RWPE1 (cell line): Measurements from ENCODE around the gene DOCK3.

Source experiments
- CTCF ChIA-PET: fragments of 350-600 bp; sonication (Branson Sonifier 250); formaldehyde crosslinking; extraction: SDS; loops from one replicate; lab custom pipeline; 2021; lab: Yijun Ruan, JAX
- POLR2A ChIA-PET: fragments of 400-600 bp; formaldehyde crosslinking; extraction: SDS; loops from one replicate; lab custom pipeline; 2020; ENCODE audit warnings: antibody characterized with exemption; ENCODE audit not compliant: low non-redundant PET; lab: Yijun Ruan, JAX
- DNase-seq: peaks from one replicate; pipeline ENCODE4 v3.0.0; 2012; ENCODE audit warnings: low spot score
- H3K27ac ChIP-seq: fragments of 450-650 bp; 2 replicates; pipeline ENCODE4 v1.5.1; 2017
- CTCF ChIP-seq: fragments of 450-650 bp; conservative IDR thresholded peaks from 2 replicates; pipeline ENCODE4 v1.5.1; 2017; ENCODE audit warnings: low read depth, mild to moderate bottlenecking

The DOCK3 gene

GRCh38 chr3:51276046-51276445 is 601.3 kb downstream of the DOCK3 start:
- TF ChIP-seq CTCF = no peak
- ChIA-PET CTCF (no interaction called here), POLR2A (no interaction called here)
- DNase-seq = no peak
- no peak overlapping the region for H3K27ac ChIP-seq

- no peak overlapping the region for H3K27ac ChIP-seq
- POLR2A ChIA-PET = no interaction called here
- no peak for DNase-seq
- TF ChIP-seq CTCF = no peak
- CTCF ChIA-PET = no interaction called here
Observed at GRCh38 chr3:51279448-51279847, 604.7 kb downstream of the DOCK3 start.

- POLR2A ChIA-PET = no interaction called here
- TF ChIP-seq CTCF = no peak
- DNase-seq = no peak
- CTCF ChIA-PET = no interaction called here
- H3K27ac ChIP-seq = no peak overlapping the region
Observed at GRCh38 chr3:51280176-51280575, 605.4 kb downstream of the DOCK3 start.

GRCh38 chr3:51282931-51283330 is 608.2 kb downstream of the DOCK3 start:
- H3K27ac ChIP-seq = no peak overlapping the region
- POLR2A ChIA-PET = no interaction called here
- no peak for TF ChIP-seq CTCF
- DNase-seq = peak; percentile 15
- CTCF ChIA-PET = no interaction called here

GRCh38 chr3:51283421-51283820 is 608.7 kb downstream of the DOCK3 start:
- TF ChIP-seq CTCF = no peak
- peak; percentile 69 for DNase-seq
- no peak overlapping the region for H3K27ac ChIP-seq
- CTCF ChIA-PET = no interaction called here
- POLR2A ChIA-PET = no interaction called here

- ChIA-PET CTCF (no interaction called here), POLR2A (no interaction called here)
- no peak for DNase-seq
- H3K27ac ChIP-seq = no peak overlapping the region
- no peak for TF ChIP-seq CTCF
Observed at GRCh38 chr3:51295625-51296024, 620.9 kb downstream of the DOCK3 start.

GRCh38 chr3:51297333-51297732 is 622.6 kb downstream of the DOCK3 start:
- no peak overlapping the region for H3K27ac ChIP-seq
- TF ChIP-seq CTCF = no peak
- CTCF ChIA-PET = no interaction called here
- DNase-seq = no peak
- POLR2A ChIA-PET = no interaction called here
